Measurements from ENCODE around the gene CFAP73.

CFAP73 gene

GRCh38 chr12:113142886-113143332, 6.6 kb upstream of the CFAP73 start:
- DNase-seq, result no peak

DNA sequence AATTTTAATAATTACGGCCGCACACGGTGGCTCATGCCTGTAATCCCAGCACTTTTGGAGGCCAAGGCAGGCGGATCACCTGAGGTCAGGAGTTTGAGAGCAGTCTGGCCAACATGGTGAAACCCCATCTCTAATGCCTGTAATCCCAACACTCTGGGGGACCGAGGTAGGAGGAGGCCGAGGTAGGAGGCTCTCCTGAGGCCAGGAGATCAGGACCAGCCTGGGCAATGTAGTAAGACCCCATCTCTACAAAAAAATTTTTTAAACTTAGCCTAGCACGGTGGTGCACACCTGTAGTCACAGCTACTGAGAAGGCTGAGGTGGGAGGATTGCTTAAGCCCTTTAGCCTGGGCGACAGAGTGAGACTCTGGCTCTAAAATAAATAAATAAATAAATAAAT, 5.6 kb upstream of the CFAP73 start:
- DNase-seq, result no peak

GRCh38 chr12:113144806-113145205, 4.7 kb upstream of the CFAP73 start:
- no peak for DNase-seq

DNA sequence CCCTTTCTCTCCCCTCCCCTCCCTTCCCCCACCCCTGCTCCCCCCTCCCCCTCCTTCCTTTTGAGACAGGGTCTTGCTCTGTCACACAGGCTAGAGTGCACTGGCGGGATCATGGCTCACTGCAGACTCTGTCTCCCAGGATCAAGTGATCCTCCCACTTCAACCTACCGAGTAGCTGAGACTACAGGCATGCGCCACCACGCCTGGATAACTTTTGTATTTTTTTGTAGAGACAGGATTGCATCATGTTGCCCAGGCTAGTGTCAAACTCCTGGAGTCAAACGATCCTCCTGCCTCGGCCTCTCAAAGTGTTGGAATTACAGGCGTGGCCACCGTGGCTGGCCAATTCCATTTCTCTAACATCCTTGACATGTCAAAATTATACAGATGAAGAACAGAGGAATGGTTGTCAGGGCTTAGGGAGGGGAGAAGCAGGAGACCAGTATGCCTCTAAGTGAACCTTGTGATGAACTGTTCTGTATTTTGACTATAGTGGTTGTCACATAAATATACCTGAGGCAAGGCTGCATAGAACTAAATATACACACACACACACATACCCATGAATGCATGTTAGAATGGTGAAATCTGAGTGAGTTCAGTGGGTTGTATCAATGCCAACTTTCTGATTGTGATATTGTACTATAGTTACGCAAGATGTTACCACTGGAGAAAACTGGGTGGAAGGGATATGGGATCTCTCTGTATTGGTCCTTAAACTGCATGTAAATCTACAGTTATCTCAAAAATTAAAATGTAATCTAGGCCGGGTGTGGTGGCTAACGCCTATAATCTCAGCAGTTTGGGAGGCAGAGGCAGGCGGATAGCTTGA, 3.6 kb upstream of the CFAP73 start:
- DNase-seq, result no peak

GRCh38 chr12:113146999-113147398, 2.5 kb upstream of the CFAP73 start:
- no peak for DNase-seq

DNA sequence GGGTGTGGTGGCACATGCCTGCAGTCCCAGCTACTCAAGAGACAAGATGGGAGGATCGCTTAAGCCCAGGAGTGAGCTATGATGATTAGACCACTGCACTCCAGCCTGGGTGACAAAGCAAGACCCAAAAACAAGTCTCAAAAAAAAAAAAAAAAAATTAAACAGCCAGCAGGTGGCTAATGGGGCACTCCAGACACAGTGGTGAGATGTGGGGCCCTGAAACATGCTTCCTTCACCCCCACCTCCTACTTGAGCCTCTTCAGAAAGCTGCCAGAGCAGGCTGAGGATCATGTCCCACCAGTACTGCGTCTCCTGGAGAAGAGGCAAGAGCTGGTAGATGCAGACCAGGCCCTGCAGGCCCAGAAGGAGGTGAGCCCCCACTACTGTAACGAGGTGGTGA, 2.1 kb downstream of the CFAP73 start:
- no peak for DNase-seq

GRCh38 chr12:113152196-113152834, 2.8 kb downstream of the CFAP73 start:
- no peak for DNase-seq

DNA sequence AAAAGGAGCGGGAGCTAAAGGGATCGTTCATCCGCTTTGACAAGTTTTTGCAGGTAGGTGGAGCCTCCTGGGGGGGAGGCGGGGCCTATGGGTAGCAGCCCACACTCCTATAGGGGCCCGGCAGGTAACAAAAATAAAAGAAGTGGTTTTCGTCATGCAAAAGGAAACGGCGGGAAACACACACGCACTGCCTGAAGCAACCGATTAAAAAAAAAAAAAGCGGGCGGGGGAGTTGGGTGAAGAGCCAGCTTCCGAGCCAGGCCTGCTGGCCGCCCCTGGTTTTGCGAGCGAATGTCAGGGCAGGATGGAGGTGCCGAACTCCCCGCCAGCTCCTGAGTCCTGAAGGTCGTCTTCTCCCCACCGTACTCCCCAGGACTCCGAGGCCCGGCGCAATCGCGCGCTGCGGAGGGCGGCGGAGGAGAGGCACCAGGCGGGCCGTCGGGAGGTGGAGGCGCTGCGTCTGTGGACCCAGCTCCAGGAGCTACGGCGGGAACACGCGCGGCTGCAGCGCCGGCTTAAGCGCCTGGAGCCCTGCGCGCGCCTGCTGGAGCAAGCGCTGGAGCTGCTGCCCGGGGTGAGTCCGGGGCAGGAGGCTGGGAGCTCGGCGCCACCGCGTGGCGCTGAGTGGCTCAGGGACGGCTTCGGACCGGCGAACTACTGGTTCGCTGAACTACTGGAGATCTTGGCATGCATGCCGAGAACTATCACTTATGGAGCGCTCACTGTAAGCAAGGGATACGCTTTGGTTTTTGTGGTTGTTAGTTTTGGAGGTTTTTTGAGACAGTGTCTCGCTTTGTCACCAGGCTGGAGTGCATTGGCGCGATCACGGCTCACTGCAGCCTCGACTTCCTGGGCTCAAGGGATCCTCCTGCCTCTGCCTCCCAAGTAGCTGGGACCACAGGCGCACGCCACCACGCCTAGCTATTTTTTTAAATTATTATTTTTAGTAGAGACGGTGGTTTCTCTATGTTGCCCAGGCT, 3.6 kb downstream of the CFAP73 start:
- DNase-seq, result peak; percentile 90

DNA sequence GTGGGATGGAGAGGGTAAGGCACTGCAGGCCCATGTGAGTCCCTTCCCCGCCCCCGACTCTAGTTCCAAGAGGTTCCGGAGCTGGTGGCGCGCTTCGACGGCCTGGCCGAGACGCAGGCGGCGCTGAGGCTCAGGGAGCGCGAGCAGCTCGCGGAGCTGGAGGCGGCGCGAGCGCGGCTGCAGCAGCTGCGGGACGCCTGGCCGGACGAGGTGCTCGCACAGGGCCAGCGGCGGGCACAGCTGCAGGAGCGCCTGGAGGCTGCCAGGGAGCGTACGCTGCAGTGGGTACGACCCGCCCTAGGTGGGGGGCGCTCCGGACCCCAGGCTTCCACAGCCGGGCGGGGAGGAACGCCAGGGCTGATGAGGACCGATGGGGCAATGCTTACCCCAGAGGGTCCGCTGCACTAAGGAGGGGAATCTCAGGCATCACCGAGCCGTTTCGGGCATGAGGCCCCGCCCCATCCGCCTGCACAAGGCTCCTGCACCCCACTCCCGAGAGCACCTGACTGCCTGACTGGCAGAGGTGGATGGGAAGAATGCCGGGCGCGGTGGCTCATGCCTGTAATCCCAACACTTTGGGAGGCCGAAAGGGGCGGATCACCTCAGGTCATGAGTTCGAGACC, 4.9 kb downstream of the CFAP73 start:
- peak; percentile 77 for DNase-seq

GRCh38 chr12:113155060-113155459, 5.5 kb downstream of the CFAP73 start:
- DNase-seq, result no peak

DNA sequence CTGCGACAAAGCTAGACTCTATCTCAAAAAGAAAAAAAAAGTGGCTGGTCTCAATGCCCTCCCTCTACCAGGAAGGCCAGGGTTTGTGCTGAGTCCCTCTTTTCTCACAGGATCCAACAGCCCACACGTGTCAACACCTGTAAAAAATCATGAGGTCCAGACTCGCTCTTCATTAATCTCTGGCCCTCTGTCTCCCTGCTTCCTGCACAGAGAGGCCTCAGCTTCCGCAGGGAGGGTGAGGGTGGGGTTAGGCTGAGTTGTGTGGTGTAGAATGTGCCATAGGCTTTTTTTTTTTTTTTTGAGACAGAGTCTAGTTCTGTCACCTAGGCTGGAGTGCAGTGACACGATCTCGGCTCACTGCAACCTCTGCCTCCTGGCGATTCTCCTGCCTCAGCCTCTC, 6.1 kb downstream of the CFAP73 start:
- DNase-seq, result no peak

GRCh38 chr12:113157218-113157859, 7.8 kb downstream of the CFAP73 start:
- no peak for DNase-seq

DNA sequence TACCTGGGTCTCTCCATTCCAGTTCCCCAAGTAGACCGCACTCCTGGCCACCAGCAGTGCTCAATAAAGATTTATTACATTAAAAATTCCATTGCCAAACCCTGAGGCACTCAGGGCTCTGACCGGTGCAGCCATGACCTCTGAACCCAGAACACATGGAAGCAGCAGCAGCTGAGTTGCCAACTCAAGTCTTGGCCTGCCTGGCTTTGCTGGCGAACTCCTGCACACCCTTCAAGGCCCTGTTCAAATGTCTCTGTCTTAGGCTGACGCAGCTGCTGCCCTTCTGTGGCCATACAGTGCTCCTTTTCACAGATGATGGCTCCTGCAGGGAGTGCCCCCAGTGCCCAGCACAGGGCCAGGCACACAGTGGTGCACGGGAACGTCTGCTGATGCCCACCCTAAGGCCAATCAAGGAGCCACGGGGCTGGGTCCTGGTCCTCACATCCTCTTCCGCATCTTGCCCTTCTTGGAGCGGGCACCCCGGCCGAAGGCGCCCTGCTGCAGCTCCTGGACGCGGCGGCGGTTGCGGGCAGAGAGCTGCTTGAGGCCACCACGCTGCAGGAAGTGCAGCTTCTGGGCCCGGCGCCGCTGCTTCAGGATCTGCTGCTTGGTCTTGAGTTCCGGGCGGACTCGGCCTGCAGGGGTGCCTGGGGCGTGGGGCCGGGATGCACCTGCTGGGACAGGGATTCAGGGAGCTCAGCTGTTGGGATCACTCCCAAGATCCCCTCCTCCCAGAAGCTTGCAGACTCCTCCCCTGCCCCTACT, 9.1 kb downstream of the CFAP73 start:
- no peak for DNase-seq

- DNase-seq, result no peak
These were observed 10.4 kb downstream of the CFAP73 start for GRCh38 chr12:113159937-113160336.

DNA sequence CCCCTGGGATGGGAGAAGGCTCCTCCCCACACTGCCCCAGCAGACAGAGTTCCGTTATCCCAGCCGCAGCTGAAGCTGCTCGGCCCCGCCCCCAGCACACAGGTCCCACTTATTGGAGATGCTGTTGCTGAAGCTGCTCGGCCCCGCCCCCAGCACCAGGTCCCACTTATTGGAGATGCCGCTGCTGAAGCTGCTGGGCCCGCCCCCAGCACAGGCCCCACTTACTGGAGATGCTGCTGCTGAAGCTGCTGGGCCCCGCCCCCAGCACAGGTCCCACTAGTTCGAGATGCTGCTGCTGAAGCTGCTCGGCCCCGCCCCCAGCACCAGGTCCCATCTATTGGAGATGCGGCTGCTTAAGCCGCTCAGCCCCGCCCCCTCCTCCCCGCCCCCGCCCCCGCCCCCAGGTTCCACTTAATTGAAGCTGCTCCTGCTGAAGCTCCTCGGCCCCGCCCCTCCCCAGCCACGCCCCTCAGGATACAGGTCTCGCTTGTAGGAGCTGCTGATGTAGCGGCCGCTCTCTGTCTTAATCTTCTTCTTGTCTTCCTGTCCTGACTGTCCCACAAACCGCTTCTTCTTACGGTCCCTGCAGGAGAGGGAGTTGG, 12.0 kb downstream of the CFAP73 start:
- peak; percentile 81 for DNase-seq

- peak; percentile 34 for DNase-seq
These were observed 12.8 kb downstream of the CFAP73 start for GRCh38 chr12:113162102-113163029.

GRCh38 chr12:113163030-113163360, 13.5 kb downstream of the CFAP73 start:
- no peak for DNase-seq

GRCh38 chr12:113164014-113164413, 14.5 kb downstream of the CFAP73 start:
- no peak for DNase-seq

- DNase-seq, result no peak
These were observed 16.3 kb downstream of the CFAP73 start for GRCh38 chr12:113165521-113166450.
